ENCODE measurements around the gene STRN4.
A peak's percentile ranks its signal among the peaks of the same experiment; 100 is the strongest.

STRN4 gene

GRCh38 chr19:46723023-46723461 lies 23.2 kb downstream of the STRN4 start:
- no peaks in the 10 kb centered on the region for H3K27me3 ChIP-seq (ENCODE audit: insufficient read depth, low read depth, severe bottlenecking)
- peaks cover 89% of the 10 kb centered on the region for H3K36me3 ChIP-seq
- no peaks in the 10 kb centered on the region for H3K9me3 ChIP-seq (ENCODE audit: severe bottlenecking)
- no peak for DNase-seq
- H3K27ac ChIP-seq: no peak overlapping the region
- no peak for TF ChIP-seq CTCF (IDR thresholded peaks at IDR 0.05; ENCODE audit: low read depth, low read length)
- H3K4me3 ChIP-seq (ENCODE audit: low read depth, low read length): no peak overlapping the region

- H3K36me3 ChIP-seq: peaks cover 84% of the 10 kb centered on the region
- H3K4me3 ChIP-seq (ENCODE audit: low read depth, low read length): no peak overlapping the region
- TF ChIP-seq CTCF (IDR thresholded peaks at IDR 0.05; ENCODE audit: low read depth, low read length): no peak
- H3K27ac ChIP-seq: no peak overlapping the region
- no peak for DNase-seq
- H3K27me3 ChIP-seq (ENCODE audit: insufficient read depth, low read depth, severe bottlenecking): no peaks in the 10 kb centered on the region
- no peaks in the 10 kb centered on the region for H3K9me3 ChIP-seq (ENCODE audit: severe bottlenecking)
Observed at GRCh38 chr19:46722421-46723022, 23.7 kb downstream of the STRN4 start.

- peaks cover 79% of the 10 kb centered on the region for H3K36me3 ChIP-seq
- H3K27ac ChIP-seq: no peak overlapping the region
- no peaks in the 10 kb centered on the region for H3K27me3 ChIP-seq (ENCODE audit: insufficient read depth, low read depth, severe bottlenecking)
- DNase-seq: no peak
- H3K9me3 ChIP-seq (ENCODE audit: severe bottlenecking): no peaks in the 10 kb centered on the region
- no peak for TF ChIP-seq CTCF (IDR thresholded peaks at IDR 0.05; ENCODE audit: low read depth, low read length)
- no peak overlapping the region for H3K4me3 ChIP-seq (ENCODE audit: low read depth, low read length)
Observed at GRCh38 chr19:46722004-46722380, 24.3 kb downstream of the STRN4 start.

GRCh38 chr19:46721269-46722003 lies 24.8 kb downstream of the STRN4 start:
- TF ChIP-seq CTCF (IDR thresholded peaks at IDR 0.05; ENCODE audit: low read depth, low read length): peak; percentile 37; the same call in 1 of the 2 replicates
- Histone ChIP-seq H3K4me3 (ENCODE audit: low read depth, low read length) (no peak overlapping the region), H3K27ac (no peak overlapping the region), H3K27me3 (ENCODE audit: insufficient read depth, low read depth, severe bottlenecking) (no peaks in the 10 kb centered on the region), H3K9me3 (ENCODE audit: severe bottlenecking) (no peaks in the 10 kb centered on the region), H3K36me3 (peaks cover 73% of the 10 kb centered on the region)
- DNase-seq: no peak

- Histone ChIP-seq H3K27ac (no peak overlapping the region), H3K36me3 (peaks cover 65% of the 10 kb centered on the region), H3K9me3 (ENCODE audit: severe bottlenecking) (no peaks in the 10 kb centered on the region), H3K4me3 (ENCODE audit: low read depth, low read length) (no peak overlapping the region), H3K27me3 (ENCODE audit: insufficient read depth, low read depth, severe bottlenecking) (no peaks in the 10 kb centered on the region)
- no peak for TF ChIP-seq CTCF (IDR thresholded peaks at IDR 0.05; ENCODE audit: low read depth, low read length)
- DNase-seq: no peak
Observed at GRCh38 chr19:46720503-46721239, 25.6 kb downstream of the STRN4 start.
